SK-N-SH (cell line): ENCODE data around the gene CTSL.

ENCODE experiments used
- GABPA ChIP-seq: IDR thresholded peaks from 2 replicates; pipeline ENCODE4 v1.4.0; 2012; ENCODE audit warnings: low read depth, mild to moderate bottlenecking
- MAX ChIP-seq: IDR thresholded peaks from 2 replicates; pipeline ENCODE4 v1.4.0; 2012; ENCODE audit warnings: low read depth
- POLR2AphosphoS5 ChIP-seq: IDR thresholded peaks from 2 replicates; pipeline ENCODE4 v1.6.1; 2012; ENCODE audit warnings: low read depth, low read length
- RAD21 ChIP-seq: IDR thresholded peaks from 2 replicates; pipeline ENCODE4 v1.6.1; 2012; ENCODE audit warnings: mild to moderate bottlenecking, low read length
- RCOR1 ChIP-seq: fragments of 150-350 bp; IDR thresholded peaks from 2 replicates; pipeline ENCODE4 v1.6.1; 2017; ENCODE audit warnings: antibody characterized with exemption, low read length
- REST ChIP-seq: IDR thresholded peaks from 2 replicates; pipeline ENCODE4 v1.6.1; 2012; ENCODE audit warnings: mild to moderate bottlenecking, low read depth, low read length, moderate library complexity
- TF ChIP-seq, protein P1 (sequence below): fragments of 200-600 bp; sonication (generic); IDR thresholded peaks from 2 replicates; pipeline ENCODE4 v1.6.1; 2017; ENCODE audit warnings: antibody characterized with exemption, mild to moderate bottlenecking, moderate library complexity

DNA sequence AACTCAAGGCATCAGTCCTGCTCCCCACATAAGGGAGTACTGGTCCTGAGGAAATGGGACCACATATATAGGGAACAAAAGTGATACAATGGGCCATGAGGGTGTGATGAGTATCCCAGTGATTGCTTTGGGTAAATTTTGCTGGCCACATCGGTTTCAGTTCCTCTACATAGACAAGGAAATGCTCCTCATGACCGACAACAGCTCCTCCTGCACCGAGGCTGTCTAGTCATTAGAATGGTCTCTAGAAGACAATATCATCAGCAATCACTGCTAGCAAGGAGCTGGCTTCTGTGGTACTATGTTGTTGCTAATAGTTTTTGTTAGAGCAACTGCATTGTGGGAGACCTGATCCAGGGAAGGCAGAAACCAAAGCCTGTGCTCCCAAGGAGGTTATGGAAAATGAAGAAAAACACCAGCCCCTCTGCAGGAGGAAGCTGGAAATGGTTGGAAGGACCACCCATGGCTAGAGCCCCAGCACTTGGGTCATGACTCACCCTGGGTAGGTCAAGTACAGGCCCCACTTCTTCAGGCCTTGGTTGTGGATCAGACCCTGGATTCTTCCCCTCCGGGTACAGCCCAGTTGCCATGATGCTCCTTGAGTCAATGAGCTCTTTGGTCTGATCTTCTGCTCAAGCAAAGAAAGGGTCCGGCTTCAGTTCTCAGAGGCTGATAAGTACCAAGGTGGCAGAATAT lies 3.4 kb upstream of the CTSL start:
- TF ChIP-seq MAX = no peak
- TF ChIP-seq, protein P1, sequence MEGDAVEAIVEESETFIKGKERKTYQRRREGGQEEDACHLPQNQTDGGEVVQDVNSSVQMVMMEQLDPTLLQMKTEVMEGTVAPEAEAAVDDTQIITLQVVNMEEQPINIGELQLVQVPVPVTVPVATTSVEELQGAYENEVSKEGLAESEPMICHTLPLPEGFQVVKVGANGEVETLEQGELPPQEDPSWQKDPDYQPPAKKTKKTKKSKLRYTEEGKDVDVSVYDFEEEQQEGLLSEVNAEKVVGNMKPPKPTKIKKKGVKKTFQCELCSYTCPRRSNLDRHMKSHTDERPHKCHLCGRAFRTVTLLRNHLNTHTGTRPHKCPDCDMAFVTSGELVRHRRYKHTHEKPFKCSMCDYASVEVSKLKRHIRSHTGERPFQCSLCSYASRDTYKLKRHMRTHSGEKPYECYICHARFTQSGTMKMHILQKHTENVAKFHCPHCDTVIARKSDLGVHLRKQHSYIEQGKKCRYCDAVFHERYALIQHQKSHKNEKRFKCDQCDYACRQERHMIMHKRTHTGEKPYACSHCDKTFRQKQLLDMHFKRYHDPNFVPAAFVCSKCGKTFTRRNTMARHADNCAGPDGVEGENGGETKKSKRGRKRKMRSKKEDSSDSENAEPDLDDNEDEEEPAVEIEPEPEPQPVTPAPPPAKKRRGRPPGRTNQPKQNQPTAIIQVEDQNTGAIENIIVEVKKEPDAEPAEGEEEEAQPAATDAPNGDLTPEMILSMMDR = no peak
- no peak for TF ChIP-seq REST
- TF ChIP-seq POLR2AphosphoS5 = no peak
- TF ChIP-seq RCOR1 = no peak
- no peak for TF ChIP-seq RAD21
- TF ChIP-seq GABPA = no peak
